HG03108 (cell line): ENCODE results near the gene PRKCD.

Source experiments
- ATAC-seq: cut with Tn5 transposase; IDR thresholded peaks from one replicate; pipeline ENCODE4 v1.9.1; 2021; ENCODE audit warnings: moderate library complexity; ENCODE audit not compliant: unreplicated experiment

PRKCD gene

DNA sequence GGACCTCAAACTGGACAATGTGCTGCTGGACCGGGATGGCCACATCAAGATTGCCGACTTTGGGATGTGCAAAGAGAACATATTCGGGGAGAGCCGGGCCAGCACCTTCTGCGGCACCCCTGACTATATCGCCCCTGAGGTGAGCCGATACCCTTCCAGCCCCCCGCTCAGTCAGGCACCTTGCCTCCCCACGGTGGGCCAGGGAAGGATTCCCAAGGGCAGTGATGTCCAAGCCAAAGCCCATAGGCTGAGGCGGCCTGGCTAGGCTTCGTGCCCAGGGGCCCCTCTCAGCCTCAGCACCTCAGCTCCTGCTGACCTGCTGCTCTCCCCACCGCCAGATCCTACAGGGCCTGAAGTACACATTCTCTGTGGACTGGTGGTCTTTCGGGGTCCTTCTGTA lies 27.7 kb downstream of the PRKCD start:
- ATAC-seq: no peak

DNA sequence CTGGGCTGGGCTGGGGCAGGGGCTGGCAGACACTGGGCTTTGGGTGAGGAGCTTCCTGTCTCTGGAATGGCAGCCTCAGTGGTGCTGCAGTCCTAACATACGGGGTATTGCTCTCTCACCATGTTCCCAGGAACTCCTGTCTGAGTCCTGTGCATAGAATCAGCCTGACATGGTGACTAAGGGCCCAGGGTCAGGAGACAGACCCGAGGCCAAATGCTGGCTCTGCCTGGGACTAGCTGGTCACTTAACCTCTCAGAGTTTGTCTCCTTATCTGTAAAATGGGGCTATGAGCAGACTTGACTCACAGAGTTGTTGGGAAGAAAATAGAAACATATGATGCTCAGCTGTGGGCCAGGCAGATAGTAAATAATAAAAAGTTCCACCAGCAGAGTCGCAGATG lies 28.3 kb downstream of the PRKCD start:
- no peak for ATAC-seq

DNA sequence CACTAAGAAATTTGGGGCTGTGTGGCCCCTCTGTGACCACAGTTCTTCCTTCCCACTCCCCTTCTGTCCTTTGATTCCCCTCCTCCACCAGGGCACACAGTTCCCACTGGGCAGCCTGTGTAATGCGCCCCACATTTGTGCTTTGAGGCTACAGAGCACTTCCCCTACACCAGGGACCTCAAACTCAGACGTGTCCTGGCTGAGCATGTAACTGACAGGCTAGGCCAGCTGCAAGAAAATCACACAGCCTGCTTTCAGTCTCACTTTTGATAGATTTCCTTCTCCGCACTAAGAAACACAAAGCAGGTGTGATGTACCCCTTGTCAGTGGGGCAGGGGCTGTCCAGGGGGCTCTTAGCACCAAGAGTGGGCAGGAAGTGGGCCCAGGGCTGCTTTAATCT lies 29.6 kb downstream of the PRKCD start:
- ATAC-seq: peak; percentile 55

DNA sequence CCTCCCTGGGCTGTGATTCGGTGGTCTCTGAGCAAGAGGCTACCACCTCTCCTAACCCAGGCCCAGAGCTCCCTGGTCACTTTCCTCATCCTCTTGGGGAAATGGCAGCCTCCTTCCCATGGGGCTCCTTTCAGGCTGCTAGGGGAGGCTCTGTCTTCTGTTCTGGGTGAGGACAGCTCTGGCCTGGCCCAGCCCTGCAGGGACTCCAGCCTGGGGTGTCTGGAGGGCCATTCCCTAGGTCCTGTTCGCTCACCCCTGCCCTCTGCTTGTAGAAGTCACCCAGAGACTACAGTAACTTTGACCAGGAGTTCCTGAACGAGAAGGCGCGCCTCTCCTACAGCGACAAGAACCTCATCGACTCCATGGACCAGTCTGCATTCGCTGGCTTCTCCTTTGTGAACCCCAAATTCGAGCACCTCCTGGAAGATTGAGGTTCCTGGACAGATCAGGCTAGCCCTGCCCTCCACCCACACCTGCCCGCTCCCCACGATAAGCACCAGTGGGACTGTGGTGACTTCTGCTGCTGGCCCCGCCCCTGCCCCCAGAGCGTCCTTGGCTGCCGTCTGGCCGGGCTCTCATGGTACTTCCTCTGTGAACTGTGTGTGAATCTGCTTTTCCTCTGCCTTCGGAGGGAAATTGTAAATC lies 30.9 kb downstream of the PRKCD start:
- ATAC-seq: no peak

DNA sequence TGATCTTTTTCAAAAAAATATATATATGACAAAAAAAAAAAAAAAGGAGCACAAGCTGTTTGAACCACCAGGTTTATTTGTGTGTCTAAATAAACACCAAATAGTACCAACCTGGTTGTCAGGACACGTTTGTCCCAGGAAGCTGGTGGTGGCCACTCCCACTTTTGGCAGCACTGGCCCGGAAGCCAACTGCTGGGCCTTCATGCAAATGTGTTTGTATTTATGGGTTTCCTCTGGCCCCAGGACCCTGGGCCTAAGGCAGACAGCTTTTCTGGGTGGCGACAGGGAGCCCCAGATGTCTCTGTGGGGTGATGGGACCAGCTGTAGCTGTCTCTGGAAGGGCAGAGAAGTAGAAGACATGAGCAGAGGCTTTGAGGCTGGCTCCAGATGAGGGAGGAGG lies 31.6 kb downstream of the PRKCD start:
- peak; percentile 43 for ATAC-seq

DNA sequence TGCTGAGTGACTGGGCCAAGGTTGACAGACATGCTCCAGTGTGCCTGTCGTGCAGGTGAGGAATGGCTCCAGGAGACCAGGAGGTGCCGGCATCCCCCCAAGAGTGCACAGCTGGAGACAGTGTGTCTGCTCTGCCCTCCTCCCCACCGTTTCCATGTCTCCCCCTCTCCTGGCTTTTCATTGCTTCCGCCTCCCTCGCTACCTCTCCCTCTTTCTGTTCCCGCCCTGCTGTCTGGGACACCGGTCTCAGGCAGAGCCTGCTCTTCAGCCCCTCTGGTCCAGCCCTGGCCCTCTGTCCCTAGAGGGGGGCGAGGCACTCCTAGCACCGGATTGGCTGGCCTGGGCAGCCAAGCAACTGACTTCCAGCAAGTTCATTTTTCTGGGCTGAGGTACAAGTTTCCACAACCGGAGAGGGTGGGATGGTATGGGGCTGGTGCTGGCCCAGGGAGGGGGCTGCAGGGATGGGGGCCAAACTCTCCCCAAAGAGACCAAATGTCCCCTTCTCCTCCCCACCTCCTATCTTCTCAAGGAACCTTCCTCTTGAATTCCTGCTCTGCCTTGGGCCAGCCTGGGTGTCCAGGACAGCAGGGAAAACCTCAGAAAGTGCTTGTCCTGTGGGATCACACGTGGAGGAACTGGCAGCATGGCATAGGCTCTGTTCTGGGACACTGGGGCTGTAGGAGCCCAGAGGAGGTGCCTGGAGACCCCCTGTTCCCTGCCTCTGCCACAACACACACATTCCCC lies 32.6 kb downstream of the PRKCD start:
- ATAC-seq: no peak

DNA sequence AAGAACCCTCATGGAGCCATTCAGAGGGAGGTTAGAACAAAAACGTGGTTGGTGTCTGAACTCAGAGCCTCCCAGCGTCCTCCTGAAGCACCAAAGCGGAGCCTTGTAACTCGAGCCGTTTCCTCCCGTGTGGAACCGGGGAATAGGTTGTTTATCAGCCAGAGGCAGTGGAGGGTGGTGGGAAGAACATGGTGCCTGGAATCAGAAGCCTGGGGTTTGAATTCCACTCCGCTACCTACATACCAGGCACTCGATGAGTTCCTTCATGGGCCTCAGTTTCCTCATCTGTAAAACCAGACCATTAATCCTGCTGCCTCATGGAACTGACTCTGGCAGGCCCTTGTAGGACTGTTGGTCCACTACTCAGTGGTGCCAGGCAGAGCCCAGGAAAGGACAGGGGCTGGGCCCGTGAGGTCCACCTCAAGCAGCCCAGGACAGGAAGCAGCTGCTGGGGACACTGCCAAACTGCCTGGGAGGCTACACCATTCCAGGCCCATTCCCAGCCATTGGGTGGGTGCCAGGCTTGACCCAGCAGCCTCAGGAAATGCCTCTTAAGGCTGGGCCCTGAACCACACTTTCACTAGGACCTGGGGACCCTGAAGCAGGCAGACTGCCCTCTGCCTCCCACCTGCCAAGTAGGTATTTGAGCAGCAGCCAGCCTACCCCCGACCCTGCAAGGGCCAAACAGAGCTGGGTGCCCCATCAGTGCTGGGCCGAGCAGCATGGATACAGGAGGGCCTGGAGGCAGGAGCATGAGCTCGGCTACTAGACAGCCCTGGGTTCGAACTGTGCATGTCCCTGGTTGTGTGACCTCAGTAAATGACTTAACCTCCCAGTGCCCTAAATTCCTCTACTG lies 33.4 kb downstream of the PRKCD start:
- ATAC-seq: no peak

DNA sequence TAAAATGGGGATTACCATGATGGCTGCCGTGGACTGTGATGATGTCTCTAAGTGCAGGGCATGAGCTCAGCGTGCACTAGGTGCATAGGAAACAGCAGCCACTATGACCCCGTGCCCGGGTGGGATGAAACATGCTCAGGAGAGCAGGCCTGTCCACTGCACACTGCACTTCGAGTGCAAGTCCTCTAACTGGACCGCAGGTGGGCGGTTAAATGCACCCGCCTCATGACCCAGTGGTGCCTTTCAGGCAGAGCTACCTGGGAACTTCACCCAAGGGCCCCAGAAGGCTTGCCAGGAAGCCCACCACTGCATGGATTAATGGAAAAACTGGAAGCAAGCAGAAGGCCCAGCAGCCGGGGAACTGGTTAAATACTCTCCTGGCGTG lies 34.0 kb downstream of the PRKCD start:
- no peak for ATAC-seq

DNA sequence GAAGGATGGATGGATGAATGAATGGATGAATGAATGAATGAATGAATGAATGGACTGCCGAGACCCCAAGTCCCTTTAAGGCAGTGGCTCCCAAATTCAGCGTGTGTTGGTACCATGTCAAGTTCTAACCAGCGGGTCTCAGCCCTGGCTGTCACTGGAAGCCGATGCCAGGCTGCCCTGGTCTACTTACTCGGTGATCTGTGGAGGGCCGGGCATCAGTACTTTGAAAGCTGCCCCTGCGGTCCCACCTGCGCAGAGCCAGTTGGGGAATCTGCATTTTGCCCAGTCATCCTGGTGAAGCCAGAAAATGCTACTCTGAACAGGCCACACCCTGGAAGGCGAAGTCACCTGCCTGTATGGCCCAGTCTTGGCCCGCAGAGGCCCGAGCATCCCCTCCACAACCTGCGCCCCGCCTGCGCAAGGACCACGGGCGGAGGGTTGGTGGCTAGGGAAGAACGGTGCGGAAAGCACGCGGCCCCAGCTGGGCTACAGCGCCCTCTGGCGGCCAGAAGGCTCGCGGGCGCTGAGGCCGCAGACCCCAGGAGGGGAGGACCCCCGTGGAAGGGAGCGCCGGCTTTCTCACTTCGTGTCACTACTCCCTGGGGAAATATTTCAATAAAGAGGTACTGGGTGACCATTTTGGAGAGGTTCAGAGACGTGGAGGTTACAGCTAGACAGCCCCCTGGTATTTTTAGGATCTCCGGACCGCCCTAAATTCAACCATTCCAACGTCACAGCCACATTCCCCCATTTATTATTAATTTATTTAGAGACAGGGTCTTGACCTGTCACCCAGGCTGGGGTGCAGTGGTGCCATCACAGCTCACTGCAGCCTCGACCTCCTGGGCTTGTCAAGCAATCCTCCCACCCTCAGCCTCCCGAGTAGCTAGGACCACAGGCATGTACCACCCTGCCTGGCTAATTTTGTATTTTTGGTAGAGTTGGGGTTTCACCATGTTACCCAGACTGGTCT lies 34.9 kb downstream of the PRKCD start:
- ATAC-seq: no peak

DNA sequence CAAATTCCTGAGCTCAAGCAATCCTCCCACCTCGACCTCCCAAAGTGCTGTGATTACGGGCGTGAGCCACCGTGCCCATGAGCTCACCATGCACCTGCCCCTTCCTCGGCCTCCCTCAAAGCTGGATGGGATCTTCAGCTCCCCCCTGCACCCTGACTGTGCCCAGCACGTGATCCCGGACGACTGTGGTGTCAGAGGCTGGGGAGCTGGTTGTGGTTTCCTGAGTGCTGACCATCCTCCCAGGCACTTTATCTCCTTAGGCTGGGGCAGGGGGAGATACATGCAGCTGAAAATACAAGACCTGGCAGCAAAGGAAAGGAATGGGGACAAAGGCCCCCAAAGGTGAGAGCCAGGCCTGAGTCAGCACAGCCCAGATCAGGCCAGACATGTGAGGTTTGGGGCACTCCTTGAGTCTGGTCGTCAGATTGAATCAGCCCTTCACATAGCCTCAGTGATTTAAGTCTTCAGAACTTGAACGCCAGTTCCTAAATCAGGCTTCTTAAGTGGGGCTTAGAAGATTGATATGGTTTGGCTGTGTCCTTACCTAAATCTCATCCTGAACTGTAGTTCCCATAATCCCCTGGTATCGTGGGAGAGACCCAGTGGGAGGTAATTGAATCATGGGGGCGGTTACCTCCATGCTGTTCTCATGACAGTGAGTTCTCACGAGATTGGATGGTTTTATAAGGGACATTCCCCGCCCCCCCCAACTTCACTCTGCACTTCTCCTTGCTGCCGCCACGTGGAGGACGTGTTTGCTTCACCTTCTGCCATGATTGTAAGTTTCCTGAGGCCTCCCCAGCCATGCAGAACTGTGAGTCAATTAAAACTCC lies 35.8 kb downstream of the PRKCD start:
- ATAC-seq: no peak

DNA sequence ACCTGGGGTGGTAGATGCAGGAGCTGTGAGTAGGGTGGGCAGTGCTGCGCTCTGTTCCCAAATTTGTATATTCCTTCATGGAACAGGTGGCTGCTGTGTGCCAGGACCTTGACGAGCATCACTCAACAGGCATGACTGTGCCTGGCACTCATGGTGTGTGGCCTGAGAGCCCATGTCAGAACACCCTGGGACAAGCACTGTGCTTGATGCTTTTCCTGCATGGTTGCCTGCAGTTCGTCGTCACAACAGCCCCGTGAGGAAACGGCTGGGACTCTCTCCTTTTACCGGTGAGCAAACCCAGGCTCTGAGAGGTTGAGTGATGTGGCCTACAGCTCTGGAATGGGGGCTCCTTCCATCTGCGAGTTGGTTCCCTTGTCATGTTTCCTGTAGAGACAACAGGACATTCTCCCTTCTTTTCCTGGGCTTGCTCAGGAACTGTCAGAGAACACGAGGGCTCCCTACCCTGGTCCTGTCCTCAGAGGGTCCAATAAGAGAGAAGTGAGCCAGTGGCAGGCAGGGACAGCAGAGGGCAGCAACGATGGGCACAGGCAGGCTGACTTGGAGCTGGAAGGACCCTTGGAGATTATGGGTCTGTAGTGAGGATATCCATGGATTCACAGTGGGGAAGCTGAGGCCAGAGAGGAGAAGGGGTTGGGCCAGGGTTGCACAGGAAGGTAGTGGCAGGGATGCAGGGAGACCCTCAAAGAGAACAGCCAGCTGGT lies 37.4 kb downstream of the PRKCD start:
- ATAC-seq: no peak

DNA sequence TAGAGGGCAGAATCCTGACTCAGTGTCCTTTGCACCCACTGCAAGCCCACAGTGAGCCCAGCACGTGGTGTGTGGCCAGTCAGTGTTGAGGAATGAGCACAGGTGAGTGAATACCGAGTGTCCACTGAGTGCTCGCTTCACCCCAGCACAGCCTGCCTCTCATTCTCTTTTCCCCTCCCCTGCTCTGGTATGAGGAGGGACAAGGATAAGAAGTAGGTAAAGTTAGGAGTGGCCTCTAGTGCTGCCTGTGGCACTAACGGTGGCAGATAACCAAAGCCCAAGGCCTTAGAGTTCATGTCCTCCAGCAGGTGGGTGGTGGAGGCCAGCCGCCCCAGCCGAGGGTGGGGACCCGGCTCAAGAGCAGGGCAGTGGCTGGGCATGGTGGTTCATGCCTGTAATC lies 38.0 kb downstream of the PRKCD start:
- no peak for ATAC-seq

DNA sequence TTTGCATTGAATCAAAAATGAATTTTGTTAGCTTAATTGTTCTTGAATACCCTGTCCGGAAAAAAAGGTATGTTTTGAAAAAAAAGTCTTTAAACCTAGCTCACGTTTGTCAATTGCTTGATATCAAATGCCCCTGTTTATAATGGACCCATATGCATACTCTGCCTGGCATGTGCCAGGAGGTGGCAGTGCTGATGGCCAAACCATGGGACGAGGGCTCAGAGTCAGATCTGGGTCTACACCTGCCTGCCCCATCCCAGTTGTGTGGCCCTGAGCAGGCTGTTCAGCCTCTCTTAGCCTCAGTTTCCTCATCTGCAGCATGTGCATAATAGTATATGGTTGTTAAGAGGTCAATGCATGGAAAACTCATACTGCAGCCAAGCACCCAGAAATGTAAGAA lies 38.8 kb downstream of the PRKCD start:
- ATAC-seq: no peak

DNA sequence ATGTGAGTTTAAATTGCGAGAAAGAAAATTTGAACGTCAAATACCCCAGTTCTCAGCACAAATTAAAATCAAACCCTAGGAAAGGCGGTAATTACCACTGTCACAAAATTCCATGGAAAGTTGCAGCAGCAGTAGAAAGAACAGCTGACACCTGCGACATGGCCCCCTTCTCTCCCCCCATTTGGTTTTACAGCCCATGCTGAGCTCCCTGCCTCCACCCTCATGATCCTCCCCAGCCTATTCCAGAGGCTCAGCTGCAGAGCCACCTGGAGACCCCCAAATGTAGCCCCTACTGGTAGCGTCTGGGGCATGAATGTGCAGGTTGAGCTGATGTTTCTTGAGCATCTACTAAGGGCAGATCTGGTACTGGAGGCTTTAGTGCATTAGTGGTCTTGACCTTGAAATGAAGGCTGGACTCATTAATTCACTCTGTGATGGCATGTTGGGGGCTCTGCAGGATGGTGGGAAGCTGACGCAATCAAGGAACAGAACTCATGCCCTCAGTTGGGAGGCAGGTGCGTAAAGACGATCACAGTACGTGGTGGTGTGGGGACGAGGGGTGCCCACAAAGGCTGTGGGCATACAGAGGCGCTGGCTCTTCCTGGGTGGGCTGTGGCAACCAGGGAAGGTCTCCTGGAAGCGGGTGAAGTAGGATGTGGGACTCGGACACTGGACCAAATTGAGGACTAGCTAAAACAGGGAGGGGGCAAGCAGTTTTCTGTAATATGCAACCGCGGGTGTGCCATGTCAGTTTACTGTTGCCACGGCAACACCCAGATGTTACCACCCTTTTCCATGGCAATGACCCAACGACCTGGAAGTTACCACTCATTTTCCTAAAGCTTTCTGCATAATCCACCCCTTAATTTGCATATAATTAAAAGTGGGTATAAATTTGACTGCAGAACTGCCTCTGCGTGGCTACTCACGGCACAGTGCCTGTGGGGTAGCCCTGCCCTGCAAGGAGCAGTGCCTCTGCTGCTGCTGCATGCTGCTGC lies 39.8 kb downstream of the PRKCD start:
- no peak for ATAC-seq

DNA sequence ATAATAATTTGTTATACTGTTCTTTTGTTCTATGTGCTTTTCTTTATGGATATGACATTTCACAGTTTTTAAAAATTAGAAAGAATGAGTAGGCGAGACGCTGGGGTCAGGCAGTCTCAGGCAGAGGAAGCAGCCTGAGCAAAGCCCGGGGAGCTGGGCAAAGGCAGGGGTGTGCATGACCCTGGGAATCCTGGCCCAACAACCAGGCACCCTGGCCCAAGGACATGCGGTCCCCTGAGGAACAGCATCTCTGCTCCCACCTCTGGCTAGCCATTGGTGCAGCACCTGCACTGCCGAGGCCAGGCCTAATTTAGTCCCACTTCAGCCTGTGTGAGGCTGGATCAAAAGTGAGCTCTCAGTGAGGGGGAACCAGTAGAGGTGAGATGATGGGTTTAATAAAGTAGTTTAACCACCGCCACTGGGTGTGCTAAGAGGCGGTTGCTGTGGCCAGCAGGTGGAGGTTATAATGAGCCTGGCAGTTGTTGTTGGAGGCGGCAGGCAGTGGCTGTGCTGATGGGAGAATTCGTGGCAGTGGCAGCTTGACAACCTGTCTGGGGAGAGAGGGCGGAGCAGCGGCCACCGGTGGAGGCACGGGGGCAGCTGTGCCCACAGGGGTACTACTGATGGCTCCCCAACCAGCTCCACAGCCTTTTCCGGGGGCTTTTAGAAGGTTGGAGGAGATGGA lies 41.5 kb downstream of the PRKCD start:
- ATAC-seq: no peak

DNA sequence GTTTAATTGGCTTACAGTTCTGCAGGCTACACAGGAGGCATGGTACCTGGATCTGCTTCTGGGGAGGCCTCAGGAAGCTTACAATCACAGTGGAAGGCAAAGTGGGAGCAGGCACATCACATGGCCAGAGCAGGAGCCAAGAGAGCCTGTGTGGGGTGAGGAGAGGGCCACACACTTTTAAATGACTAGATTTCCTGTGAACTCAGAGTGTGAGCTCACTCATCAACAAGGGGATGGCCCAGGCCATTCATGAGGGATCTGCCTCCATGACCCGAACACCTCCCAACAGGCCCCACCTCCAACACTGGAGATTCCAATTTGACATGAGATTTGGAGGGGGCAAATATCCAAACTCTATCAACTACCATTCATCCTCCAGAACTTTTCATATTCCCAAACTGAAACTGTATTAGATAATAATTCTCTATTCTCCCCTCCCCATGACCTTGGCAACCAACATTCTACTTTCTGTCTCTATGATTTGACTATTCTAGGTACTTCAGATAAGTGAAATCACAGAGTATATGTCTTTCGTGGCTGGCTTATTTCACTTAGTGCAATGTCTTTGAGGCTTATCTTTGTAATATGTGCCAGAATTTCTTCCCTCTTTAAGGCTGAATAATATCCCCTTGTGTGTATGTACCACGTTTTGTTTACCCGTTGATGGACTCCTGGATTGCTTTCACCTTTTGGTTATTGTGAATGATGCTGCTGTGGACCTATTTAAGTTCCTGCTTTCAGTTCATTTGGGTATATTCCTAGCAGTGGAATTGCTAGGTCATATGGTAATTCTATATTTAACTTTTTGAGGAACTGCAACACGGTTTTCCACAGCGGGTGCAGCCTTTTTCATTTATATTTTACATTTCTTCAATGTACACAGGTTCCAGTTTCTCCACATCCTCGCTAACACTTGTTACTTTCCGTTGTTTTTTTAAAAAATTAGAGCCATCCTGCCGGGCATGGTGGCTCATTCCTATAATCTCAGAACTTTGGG lies 51.0 kb downstream of the PRKCD start:
- ATAC-seq: no peak
